Endothelial cell of hepatic sinusoid (primary cell): ENCODE data around the gene BUB1B.

Experiments used
- in situ Hi-C: cut with HindIII; loops from 2 replicates; pipeline ENCODE4 v1.10.0; 2017; ENCODE audit warnings: low sequenced_read_pairs

The BUB1B gene

DNA sequence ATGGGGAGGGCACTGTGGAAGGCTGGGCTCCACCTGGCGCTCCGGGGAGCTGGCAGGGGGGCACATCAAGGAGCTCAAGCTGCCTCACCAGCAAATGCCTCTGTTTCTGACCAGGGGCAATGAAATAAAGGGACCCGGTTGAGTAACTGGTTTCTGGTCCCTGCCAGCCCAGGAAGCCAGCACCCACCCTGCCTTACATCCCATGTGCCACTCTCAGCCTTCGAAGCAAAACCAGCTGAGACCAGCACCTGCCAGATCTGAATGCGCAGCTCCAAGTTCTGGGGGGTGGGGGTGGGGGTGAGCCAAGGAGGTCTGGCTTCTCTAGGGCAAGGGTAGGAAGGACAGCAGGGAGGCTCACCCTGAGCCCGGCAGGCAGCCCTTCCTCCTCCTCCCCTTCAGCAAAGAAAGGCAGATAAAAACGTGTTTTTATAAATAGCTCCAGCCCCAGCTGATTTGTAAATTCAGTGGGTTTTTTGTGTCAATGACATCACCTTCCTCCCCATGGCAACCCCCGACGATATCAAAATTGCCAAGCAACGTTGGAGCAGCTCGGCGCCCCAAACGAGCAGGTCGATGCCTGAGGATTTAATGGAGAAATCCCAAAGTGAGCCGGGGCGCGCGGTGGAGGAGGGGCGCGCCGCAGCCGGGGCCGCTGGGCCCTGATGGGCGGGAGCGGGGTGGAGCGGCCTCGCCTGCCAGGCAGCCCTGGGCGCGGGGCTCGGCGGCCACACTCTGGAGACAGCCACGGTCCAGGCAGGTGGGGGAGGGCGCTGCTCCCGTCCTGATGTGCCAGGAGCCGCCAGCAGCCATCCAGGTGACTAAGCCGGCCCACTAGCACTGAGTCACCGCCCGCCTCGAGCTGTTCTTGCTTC lies 77.9 kb downstream of the BUB1B start, which contains the start of gene PAK6:
Gene PAK6, plus strand, starts transcription at position 532 of the 872 bp plus-strand sequence. CDS start 25,723 bp downstream, outside the sequence.
- in situ Hi-C loops: no loop called here

DNA sequence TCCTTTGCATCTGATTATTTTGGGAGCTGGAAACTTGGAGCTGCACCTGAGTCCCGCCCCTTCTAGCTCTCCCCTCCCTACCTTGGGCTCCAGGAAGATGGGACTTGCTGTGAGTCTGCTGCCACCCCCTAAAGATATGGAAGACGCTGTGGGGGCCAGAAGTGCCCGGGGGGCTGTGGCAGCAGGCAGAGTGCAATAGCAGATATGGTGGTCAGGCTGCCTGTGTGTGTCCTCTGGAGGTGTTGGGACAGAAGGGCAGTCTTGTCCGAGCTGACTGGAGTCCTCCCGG lies 78.5 kb downstream of the BUB1B start:
- in situ Hi-C loops: no loop called here

DNA sequence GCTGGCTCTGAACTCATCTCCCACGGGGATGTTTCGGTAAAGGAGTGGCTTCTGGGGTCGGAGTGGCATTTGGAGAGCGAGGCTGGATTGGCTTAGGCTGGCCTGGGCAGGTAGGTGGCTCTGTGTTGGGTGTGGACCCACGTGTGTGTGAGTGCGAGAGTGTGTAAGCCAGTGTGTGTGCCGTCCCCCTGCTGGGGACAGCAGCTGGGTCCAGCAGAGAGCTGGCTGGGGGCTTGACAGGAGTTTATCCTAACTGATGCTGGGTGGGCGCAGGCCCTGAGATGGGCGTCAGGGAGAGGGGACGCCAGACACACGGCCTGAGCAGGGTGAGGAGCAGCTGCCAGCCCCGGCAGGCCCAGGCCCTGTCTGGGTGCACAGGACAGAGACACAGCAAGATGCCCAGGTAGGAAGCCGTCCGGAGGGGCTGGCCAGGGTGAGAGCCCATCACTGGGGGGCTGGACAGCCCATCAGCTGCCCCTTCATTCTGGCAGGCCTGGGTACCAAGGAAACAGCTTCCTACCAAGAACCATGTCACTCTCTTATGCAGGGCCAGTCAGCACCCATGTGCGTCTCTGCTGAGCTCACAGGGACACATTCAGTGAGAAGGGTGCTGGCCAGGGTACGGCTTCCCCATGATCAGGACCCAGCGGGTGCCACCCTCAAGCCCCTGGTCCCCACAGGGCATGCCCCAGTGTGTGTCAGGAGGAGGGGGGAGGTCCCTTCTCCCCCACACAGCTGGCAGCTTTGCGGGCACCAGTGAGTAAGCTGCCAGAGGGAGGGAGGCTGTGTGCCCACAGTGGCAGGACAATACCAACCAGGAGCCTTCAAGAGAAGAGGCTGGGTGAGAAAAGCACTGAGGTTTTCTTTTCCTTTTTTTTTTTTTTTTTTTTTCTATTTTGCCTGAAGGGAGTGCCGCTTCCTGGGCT lies 79.1 kb downstream of the BUB1B start:
- in situ Hi-C loops: no loop called here

DNA sequence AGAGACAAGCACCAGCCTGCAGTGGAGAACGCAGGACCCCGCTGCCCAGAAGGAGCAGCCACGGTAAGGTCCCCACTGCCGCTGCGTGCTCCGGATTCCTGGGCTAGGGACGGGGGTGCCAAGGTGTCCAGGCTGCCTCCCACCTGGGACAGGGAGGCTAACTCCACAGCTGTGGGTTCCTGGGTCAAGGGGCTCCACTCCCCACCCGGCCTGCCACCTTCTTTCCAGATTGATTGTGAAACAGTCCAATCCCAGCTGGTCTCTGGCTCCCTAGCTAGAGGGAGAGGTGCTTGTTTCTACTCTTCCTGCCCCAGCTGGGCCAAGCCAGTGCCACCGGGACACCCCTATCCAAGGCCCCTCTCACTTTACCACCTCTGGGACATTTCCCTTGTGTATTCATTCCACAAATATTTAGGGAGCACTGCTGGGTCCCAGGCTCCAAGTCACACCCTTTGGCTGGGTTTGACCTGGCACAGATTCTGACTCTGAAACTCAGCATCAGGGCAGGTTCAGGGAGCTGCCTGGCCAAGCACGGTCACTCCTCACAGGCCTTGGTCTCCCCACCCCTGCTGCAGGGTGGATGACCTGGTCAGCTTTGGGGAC lies 79.9 kb downstream of the BUB1B start:
- in situ Hi-C loops: no loop called here

DNA sequence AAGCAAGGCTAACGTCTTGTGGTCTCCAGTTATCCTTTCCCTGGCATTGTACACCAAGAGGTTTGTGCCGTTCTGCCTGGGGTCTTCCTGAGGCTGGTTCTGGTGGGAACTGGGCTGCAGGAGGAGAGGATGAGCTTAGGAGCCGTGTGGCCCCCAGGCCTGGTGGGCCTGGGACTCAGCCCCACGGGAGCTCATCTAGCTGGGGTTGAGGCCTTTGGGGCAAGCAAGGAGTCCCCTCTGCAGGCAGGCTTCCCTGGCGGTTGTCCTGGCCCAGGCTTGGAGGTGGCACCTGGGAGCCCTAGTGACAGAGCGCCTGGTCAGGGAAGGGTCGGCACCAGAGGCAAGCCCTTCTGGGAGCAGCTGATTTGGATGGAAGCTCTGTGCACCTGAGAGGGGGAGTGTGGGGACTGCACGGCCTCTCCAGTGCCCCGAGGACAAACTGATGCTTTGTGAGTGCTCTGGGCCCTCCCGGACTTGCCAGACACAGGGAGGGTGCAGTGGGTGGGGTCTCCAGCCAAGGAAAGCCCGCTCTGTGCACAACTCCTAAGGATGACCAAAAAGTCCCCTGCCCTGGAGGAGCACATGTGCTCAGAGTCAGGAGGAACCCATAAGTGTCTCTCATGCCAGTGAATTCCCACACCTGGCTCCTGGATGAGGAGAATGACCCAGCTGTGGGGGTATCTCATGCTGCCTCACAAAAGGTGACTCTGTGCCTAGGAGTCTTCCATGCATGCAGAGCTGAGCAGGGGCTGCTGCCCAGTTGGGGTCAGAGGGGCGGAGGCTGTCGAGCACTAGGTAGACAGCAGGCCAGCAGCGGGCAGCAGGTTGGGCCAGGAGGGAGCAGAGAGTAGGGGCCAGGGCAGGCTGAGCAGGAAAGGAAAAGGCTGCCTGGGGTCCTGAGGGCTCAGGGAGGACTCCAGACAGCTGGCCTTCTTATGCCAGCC lies 80.7 kb downstream of the BUB1B start:
- in situ Hi-C loops: no loop called here

DNA sequence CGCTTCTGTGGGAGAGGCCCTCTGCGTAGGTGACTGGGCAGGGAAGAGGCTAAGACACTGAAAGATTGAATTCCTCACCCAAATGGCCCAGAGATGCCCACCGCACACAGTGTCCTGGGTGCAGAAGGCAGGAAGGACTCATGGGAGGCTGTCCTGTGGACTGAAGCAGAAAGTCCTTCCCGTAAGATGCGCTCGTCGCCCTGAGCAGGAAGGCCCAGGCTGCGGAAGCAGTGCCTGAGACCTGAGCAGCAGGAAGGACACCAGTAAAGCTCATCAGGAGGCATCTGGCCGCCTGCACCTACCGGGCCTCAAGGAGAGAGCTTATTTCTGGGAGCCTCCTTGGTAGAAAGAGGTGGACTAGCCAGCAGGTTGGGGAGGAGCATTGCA lies 81.3 kb downstream of the BUB1B start:
- in situ Hi-C loops: no loop called here

DNA sequence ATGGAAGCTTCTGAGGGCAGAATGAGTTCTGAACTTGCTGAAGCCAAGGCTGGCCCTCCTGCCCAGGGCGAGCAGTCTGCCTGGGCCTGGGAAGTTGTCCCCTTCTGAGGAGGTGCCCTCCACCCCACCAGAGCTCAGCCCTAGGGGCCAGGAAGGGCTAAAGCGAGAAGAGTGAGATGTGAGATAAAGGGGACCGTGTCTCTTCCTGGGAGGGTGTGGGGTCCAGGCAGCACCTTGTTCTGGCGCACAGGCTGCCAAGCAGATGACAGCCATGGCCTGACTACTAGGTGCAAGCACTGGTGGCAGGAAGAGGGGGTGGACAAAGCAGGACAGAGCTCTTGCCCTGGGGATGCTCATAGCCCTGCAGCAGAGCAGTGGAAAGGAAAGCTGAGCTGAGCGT lies 81.7 kb downstream of the BUB1B start:
- in situ Hi-C loops: no loop called here

DNA sequence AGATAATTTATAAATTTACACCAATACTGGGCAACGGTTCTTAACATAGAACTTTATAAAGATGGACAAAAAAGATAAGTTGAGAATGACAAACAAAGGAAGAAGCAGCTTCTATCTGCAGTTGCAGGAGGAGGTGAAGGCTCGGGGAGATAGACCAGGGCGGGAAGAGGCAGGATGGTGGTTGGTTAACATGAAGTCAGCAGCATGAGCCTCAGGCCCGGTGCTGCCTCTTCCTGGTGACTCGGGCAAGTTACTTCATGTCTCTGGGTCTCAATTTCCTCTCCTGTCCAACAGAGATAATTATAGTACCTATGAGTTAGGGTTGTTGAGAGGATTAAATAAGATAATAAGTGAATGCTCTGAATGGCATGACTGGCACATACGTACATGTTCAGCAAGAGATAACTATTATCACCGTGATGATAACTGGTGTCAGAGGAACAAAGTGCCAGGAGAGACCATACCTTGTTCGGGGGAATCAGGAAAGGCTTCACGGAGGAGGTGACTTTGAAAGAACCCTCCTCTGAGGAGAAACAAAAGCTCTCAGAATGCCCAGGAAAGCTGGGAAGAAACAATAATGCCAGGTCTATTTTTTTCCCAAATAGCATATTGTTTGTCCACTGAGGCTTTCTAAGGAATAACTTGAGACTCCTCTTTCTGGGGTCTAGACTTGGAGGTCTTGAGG lies 82.4 kb downstream of the BUB1B start:
- in situ Hi-C loops: no loop called here

DNA sequence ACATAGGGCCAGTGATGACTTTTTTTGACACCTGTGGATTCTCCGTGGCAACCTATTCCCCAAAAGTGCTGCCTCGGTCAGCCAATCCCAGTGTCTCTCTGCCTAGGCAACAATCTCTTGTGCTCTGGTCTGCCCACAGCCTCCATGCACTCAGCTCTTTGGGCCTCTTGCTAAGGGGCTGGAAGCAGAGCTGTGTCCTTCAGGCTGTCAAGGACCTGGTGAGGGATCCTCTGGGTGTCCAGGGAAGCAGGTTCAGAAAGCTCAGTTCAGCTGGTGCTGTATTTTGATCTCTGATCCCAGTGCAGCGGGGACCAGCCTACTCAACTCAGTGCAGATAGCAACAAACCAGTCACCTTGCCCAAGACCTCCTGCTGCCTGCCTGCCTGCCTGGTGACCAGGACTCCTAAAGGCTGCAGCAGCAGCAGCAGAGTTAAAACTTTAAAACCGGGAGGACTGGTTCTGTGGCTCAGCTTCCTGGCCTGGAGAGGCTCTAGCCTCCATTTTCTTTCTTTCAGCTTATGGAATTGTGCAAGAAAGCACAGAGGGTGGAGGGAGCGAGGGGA lies 84.2 kb downstream of the BUB1B start:
- in situ Hi-C loops: no loop called here

DNA sequence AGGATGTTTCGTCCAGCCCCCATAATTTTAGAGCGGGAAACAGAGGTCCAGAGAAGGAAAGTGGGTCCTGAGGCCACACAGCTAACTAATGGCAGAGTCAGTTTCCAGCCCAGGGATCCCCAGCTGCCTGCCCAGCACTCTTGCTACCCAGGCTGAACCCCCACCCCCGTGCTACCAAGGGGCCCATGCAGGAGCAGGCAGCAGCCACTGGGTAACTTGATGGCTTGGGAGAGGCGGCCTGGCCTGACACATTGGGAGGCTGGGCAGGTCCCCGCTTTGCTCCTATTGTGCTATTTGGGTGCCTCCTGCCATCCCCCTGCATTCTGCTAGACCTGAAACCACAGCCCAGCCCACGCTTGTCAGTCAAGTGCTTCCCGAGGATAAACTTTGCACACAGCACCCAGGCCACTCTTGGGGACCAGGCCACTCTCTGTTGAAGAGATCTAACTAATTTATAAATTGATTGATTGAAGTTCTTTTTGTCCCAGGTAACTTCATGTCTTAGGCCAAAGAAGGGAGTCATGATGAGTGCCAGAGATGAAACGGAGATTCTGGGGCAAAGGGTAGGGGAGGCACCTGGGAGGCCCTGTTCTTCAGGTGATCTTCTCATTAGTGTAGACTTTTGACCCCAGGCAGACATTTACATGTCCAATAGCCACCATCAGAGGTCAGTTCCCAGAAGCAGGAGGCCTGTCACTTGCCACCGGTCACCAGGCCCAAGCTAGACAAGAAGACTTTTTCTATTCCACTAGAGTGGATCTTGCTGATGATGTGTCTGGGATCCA lies 85.0 kb downstream of the BUB1B start:
- in situ Hi-C loops: no loop called here

DNA sequence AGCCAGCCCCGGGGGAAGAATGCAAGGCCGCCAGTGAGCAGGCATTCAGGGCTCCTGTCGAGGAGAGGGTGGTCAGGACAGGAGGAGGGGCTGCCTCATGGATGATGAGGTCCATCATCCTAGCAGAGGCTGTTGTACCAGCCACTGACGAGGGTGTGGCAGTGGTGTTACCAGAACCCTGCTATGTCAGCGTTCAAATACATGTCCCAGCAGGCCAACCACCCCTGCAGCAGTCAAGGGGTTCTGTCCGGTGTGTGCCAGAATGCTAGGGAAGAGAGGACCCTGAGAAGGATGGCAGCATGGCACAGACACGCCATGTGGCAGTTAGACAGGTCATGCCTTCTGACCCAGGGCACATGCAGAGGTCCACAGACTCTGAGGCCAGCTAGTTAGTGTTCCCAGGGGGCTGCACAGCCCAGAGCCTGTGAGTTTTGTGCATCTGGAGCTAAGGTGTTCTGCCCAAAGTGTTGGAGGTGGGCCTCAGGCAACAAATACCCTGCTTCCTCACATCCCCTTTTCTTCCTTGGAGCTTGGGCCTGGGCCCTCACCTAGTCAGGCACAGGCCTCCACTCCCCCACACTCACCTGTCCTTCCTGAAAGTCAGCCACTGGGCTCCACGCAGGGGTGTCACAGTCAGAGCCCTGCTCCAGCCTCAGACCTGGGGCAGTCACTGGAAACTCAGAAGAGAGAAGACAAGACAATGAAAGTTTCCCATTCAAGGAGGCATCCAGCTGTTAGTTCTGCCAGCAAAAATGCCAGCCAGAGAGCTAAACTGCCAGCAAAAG lies 85.8 kb downstream of the BUB1B start:
- in situ Hi-C loops: no loop called here

DNA sequence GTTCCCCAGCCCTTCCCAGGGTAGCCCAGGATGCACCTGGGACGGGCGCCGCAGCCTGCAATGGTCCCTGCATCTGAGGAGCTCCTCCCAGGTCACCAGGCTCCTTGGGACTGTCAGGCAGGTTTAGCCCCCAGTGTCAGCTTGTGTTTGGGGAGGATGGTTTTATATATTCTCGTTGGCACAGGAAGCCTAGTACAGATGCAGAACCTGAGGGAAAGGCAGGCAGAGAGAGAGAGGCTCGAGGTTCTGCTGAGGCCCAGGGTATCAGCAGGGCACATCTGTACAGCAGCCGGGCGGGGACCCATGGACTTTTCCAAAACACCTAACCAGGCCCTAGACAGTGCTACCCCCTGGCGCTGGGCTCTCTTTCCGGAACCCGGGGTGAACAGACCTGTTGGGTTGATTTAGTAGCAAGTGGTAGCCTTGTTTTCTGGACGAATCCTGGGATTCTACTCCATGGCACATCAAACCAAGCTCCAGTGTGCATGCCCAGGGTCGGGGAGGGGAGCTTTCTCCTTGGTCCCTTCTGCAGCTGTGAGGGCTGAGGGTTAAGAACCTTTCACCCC lies 86.6 kb downstream of the BUB1B start:
- in situ Hi-C loops: no loop called here

DNA sequence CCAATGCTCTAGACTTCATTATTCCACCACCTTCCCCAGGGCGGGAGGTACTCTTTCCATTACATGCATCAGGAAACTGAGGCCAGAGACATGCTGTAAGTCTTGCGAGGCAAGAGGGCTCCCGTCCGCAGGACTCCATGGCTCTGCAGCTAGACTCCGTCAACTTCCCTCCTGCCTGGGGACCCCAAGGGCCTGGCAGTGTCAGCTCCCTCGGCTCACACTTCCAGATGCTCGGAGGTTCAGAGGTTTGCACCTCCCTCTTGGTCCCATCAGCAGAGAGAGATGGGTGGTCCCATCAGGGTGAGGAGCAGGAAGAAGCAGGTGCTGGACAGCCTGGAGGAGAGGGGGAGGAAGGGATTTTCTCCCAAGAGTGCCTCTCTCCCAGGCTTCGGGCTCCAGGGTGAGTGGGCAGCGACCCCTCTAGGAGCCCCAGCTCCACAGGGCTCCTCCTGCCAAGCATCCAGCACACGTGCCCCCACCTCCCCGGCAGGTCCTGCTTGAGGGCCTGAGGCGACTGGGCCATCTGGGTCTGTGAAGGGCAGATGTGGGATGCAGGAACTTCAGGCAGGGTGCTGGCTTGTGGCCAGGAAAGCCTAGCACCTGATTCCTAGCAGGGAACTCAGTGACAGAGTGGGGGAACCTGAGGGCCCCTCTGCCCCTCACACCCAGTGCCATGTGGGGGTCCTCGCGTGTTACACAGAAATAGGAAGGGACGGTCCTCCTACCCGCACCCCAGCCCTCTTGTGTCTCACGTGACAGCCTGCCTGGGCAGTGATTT lies 87.3 kb downstream of the BUB1B start:
- in situ Hi-C loops: no loop called here

DNA sequence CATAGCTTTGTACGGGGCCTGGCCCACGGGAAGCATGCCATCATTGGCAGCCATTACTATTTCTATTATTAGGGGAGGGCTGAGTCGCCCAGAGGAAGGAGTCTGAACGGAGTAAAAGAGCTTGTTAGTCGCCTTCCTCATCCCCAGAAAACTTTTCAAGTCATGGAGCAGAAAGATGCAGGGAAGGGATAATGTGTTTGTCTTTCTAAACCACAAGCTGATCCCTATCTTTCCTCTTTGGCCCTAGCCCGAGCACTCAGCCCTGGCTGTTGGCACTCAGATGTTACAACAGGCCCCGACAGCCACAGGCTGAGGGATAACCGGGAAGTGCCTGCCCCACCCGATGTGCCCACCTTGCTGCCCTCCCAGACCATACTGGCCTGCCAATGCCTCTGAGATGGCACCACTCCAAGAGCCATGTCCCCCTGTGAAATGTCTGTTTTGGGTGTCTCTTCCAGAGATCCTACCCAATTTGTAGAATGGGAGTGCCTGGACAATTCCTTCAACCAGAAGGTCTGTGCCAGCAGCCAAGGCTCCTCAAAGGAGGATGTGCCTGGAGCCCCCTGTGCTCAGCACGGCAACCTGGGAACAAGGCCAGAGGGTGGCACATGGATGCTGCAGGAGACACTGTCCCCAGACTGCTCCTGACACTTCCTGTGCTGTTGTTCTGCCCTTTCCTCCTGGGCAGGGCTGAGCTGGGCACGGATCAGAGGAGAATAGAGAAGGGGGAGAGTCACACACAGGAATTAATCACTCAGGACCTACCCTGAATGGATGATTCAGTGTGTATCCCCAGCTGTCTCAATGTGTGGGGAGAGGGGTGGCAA lies 88.8 kb downstream of the BUB1B start:
- in situ Hi-C loops: no loop called here

DNA sequence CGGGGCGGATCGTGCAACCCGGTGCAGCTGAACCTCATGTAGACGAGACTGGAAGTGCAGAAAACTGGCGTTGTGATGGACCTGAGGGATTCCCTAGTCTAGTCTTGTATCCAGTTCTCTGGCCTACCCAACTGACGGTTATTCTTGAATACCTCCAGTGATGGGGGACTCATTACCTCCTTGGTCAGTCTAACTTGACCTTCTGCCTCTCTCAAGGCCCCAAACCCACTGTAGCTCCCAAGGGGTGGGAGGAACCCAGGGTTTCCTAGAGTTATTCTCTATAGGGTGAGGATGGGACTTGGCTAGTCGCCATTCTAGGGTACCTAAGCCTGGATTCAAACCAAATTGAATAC lies 89.4 kb downstream of the BUB1B start:
- in situ Hi-C loops: no loop called here

DNA sequence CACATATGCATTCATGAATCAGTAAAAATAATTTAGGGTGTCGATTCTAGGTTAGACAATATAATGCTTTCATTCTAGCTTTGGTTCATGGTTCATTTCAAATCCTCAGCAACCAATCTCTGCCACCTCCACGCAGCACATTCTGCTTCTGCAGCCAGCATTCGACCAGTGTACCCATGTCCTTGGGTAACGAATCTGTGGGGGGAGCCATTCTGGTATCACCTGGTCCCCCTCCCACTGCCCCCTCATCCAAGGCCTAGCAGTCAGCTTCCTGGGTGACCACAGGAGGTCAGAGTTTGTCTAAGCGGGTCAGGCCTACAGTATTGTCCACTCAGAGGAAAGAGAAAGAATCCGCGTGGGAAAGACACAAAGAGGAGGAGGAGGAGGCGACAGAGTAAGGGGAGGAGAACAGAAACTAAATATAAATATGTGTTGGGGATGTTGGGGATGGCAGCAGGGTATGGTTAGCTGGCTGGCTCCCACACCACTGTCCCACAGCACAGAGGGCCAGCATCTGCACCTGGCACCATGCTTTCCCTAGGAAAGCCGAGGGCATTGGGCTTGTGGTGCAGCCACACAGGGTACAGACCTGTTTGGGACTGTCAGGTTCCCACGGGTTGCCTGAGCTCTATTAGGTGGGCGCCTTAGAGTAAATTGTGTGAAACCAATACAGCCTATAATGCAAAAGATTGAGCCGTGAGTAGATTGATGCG lies 90.1 kb downstream of the BUB1B start:
- in situ Hi-C loops: no loop called here
